Adrenal gland (tissue), 12 donors: Measurements from ENCODE around the gene SPOCK1. TPM values are rescaled to one million over a fixed set of nuclear protein-coding genes. Genes with fewer than 3 reads are reported as not detected.
A peak's percentile ranks its signal among the peaks of the same experiment; 100 is the strongest.

Experiments used
- DNase-seq, 7 donors: peaks; one replicate each; pipeline ENCODE4 v3.0.0-alpha.2; 2019 to 2020
- H3K27ac ChIP-seq, 5 donors: fragments of 200-600 bp; sonication (generic) in 4 of 5; 1 replicate in 3 of 5; 2 replicates in 2 of 5; pipeline versions ENCODE4 v1.5.1 to v1.8.0; 2016 to 2020; ENCODE audit warnings: mild to moderate bottlenecking in 1 of 5
- H3K27me3 ChIP-seq: fragments of 200-600 bp; 2 replicates; pipeline ENCODE4 v1.8.0; 2021
- H3K36me3 ChIP-seq, 2 donors: fragments of 200-600 bp; replicated peaks in 1 of 2; 1 replicate in 1 of 2; 2 replicates in 1 of 2; pipeline versions ENCODE4 v1.5.1 to v1.8.0; 2018 to 2022
- H3K4me1 ChIP-seq, 2 donors: fragments of 200-600 bp; replicated peaks in 1 of 2; 1 replicate in 1 of 2; 2 replicates in 1 of 2; pipeline versions ENCODE4 v1.5.1 to v1.8.0; 2018 to 2021
- H3K4me3 ChIP-seq, 4 donors: fragments of 200-600 bp; sonication (generic) in 3 of 4; one replicate each; pipeline ENCODE4 v1.5.1; 2016 to 2018
- H3K9me3 ChIP-seq, 3 donors: fragments of 200-600 bp; sonication (generic) in 1 of 3; replicated peaks in 1 of 3; 1 replicate in 2 of 3; 2 replicates in 1 of 3; pipeline versions ENCODE4 v1.5.1 to v1.8.0; 2016 to 2021
- POLR2A ChIP-seq, 2 donors: fragments of 450-650 bp; IDR thresholded peaks; one replicate each; pipeline ENCODE4 v1.6.1; 2017; ENCODE audit warnings: antibody characterized with exemption in 2 of 2, mild to moderate bottlenecking in 2 of 2, moderate library complexity in 1 of 2
- WGBS, 4 donors: extraction: QIAGEN DNeasy Blood & Tissue Kit in 2 of 4; methylation state at CpG; one replicate each; pipeline versions ENCODE4 v1.1.5 to v1.1.7; 2013 to 2017; 5-methylcytosine and 5-hydroxymethylcytosine counted together
- intact Hi-C, 2 donors: fragments of 100-400 bp; cut with DNase I; formaldehyde crosslinking; loops; one replicate each; pipeline versions ENCODE4 v1.14.1 to v1.15.0; 2022 to 2023
- polyA plus RNA-seq, 3 donors: library from polyadenylated mRNA; stranded (reverse); fragments of 200-250 nt in 2 of 3; fragments of 350-450 nt in 1 of 3; fragmentation: Illumina TruSeq in 1 of 3; extraction: RNeasy Lipid Tissue Mini Kit (QIAGEN cat#74804) in 1 of 3; gene quantifications; one replicate each; pipeline ENCODE4 v1.2.3, GENCODE V29; 2013 to 2014
- total RNA-seq, 9 donors: library from RNA; depleted of rRNA in 4 of 9; stranded (reverse); fragments of >200 nt in 4 of 9; fragments of 120-200 nt in 1 of 9; fragmentation: NEBNext Ultra II Directional in 1 of 9; extraction: Animal tissue kit (Norgen Biotek cat#: 25700) in 1 of 9; gene quantifications; one replicate each; pipeline versions ENCODE4 v1.1.0 to v1.2.4, GENCODE V29; 2013 to 2023
- TF ChIP-seq, protein P1 (sequence below), 6 experiments: fragments of 450-650 bp in 4 of 6; fragments of 200-600 bp in 2 of 6; sonication (generic) in 1 of 6; IDR thresholded peaks; 1 replicate in 5 of 6; 2 replicates in 1 of 6; pipeline versions ENCODE4 v1.5.1 to v1.8.0; 2016 to 2021; ENCODE audit warnings: antibody characterized with exemption in 6 of 6, mild to moderate bottlenecking in 2 of 6, moderate library complexity in 1 of 6
- donor health status: healthy with polysubstance abuse.
- donor health status: Bipolar disorder and iron deficiency.
- donor health status: DM: yes; HTN: yes; CAD: no.
- donor health status: DM: no; HTN: no; CAD: no.
- donor health status: DM: no; HTN: no; CAD: no.
- donor health status: DM: yes; HTN: yes; CAD: no.

SPOCK1 gene
- total and polyA plus RNA-seq, 12 donors, result 5.4 to 102 (median 55.6) TPM

DNA sequence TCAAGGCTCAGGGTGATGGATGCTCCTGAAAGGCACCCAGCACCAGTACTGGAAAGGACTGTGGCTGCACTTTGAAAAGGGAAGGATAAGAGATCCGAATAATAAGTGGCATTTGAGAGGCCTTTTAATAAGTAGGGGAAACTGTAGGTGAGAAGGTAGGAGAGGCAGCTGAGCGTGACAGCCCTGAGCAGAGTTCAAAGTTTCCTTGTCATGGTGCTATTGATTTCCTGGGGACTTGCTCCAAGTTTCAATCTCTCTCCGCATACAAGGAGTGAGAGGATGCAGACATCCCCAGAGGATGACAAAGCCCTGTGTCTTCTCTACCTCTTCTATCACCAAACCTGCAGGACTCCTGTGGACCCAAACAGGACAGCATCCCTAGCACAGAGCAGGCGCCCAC is 354.5 kb downstream of the SPOCK1 start:
- H3K27me3 ChIP-seq, result no peaks in the 10 kb centered on the region
- WGBS, 4 donors, result 83 to 94% (median 86%) methylated on average over 4 of the region's 4 CpGs
- no peak for TF ChIP-seq POLR2A (IDR thresholded peaks at IDR 0.05)
- TF ChIP-seq, protein P1, sequence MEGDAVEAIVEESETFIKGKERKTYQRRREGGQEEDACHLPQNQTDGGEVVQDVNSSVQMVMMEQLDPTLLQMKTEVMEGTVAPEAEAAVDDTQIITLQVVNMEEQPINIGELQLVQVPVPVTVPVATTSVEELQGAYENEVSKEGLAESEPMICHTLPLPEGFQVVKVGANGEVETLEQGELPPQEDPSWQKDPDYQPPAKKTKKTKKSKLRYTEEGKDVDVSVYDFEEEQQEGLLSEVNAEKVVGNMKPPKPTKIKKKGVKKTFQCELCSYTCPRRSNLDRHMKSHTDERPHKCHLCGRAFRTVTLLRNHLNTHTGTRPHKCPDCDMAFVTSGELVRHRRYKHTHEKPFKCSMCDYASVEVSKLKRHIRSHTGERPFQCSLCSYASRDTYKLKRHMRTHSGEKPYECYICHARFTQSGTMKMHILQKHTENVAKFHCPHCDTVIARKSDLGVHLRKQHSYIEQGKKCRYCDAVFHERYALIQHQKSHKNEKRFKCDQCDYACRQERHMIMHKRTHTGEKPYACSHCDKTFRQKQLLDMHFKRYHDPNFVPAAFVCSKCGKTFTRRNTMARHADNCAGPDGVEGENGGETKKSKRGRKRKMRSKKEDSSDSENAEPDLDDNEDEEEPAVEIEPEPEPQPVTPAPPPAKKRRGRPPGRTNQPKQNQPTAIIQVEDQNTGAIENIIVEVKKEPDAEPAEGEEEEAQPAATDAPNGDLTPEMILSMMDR (IDR thresholded peaks at IDR 0.05), result no peak
- H3K36me3 ChIP-seq, result no peaks in the 10 kb centered on the region
- H3K4me3 ChIP-seq, result no peak overlapping the region
- intact Hi-C loops, result no loop called here
- peak overlapping the region in 1 of 5 donors; percentile 49 for H3K27ac ChIP-seq
- H3K4me1 ChIP-seq, result peaks cover 0 to 19% of the 10 kb centered on the region in 2 donors
- no peak for DNase-seq
- H3K9me3 ChIP-seq, result no peaks in the 10 kb centered on the region

GRCh38 chr5:137142764-137143605 is 356.1 kb downstream of the SPOCK1 start:
- intact Hi-C loops, result no loop called here
- Histone ChIP-seq H3K4me3 (no peak overlapping the region), H3K36me3 (no peaks in the 10 kb centered on the region), H3K4me1 (peaks cover 0 to 19% of the 10 kb centered on the region in 2 donors), H3K27me3 (no peaks in the 10 kb centered on the region), H3K27ac (peak overlapping the region in 1 of 5 donors; percentile 49), H3K9me3 (no peaks in the 10 kb centered on the region)
- 77 to 85% (median 80%) methylated on average over 5 to 7 of the region's 7 CpGs for WGBS, 4 donors
- TF ChIP-seq POLR2A (IDR thresholded peaks at IDR 0.05), result no peak
- TF ChIP-seq, protein P1 (IDR thresholded peaks at IDR 0.05), result no peak
- peak in 5 of 7 donors; percentile 6 to 58 (median 25) for DNase-seq

- H3K36me3 ChIP-seq, result no peaks in the 10 kb centered on the region
- intact Hi-C loops, result no loop called here
- no peak for TF ChIP-seq POLR2A (IDR thresholded peaks at IDR 0.05)
- TF ChIP-seq, protein P1 (IDR thresholded peaks at IDR 0.05), result no peak
- H3K27ac ChIP-seq, result peak overlapping the region in 1 of 5 donors; percentile 49
- no peak overlapping the region for H3K4me3 ChIP-seq
- DNase-seq, result no peak
- peaks cover 0 to 19% of the 10 kb centered on the region in 2 donors for H3K4me1 ChIP-seq
- H3K27me3 ChIP-seq, result no peaks in the 10 kb centered on the region
- 77 to 81% (median 79%) methylated on average over 3 of the region's 3 CpGs for WGBS, 4 donors
- H3K9me3 ChIP-seq, result no peaks in the 10 kb centered on the region
Measured at GRCh38 chr5:137142346-137142745, 356.8 kb downstream of the SPOCK1 start.

DNA sequence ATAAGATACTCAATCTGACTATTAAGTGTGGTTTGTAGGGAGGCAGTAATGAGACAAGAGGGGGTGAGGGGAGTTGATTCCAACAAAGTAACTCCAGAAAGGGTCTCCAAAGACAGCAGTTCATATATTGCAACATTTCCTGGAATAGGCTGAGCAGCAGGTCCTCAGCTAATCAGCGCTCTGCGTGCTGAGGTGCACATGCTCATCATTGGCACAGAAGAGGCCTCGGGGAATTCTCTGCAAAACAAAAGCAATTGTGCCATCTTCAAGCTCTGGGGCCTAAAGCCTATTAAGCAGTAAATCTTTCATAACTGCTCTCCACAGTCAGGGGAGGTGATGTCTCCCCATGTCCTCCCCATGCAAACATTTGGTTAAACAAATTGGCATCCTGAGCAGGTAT is 357.3 kb downstream of the SPOCK1 start:
- Histone ChIP-seq H3K27me3 (no peaks in the 10 kb centered on the region), H3K36me3 (no peaks in the 10 kb centered on the region), H3K4me3 (no peak overlapping the region), H3K9me3 (no peaks in the 10 kb centered on the region), H3K27ac (peak overlapping the region in 2 of 5 donors; percentile 23 to 49), H3K4me1 (peaks cover 0 to 17% of the 10 kb centered on the region in 2 donors)
- TF ChIP-seq, protein P1 (IDR thresholded peaks at IDR 0.05), result no peak
- no peak for TF ChIP-seq POLR2A (IDR thresholded peaks at IDR 0.05)
- 50 to 64% (median 57%) methylated on average over 3 of the region's 3 CpGs for WGBS, 4 donors
- intact Hi-C loops, result no loop called here
- DNase-seq, result peak in 1 of 7 donors; percentile 69
